Activated naive CD4-positive, alpha-beta T cell treated with Interleukin-2 at 50 U/mL for 16 hours (primary cell): ENCODE measurements around the gene KIFC3.

ENCODE experiments used
- DNase-seq: peaks from one replicate; pipeline ENCODE4 v3.0.0-alpha.2; 2020

Gene KIFC3

GRCh38 chr16:57764341-57765159 is 37.7 kb downstream of the KIFC3 start:
- DNase-seq: no peak

- DNase-seq: no peak
These were observed 38.3 kb downstream of the KIFC3 start for GRCh38 chr16:57764006-57764340.

DNA sequence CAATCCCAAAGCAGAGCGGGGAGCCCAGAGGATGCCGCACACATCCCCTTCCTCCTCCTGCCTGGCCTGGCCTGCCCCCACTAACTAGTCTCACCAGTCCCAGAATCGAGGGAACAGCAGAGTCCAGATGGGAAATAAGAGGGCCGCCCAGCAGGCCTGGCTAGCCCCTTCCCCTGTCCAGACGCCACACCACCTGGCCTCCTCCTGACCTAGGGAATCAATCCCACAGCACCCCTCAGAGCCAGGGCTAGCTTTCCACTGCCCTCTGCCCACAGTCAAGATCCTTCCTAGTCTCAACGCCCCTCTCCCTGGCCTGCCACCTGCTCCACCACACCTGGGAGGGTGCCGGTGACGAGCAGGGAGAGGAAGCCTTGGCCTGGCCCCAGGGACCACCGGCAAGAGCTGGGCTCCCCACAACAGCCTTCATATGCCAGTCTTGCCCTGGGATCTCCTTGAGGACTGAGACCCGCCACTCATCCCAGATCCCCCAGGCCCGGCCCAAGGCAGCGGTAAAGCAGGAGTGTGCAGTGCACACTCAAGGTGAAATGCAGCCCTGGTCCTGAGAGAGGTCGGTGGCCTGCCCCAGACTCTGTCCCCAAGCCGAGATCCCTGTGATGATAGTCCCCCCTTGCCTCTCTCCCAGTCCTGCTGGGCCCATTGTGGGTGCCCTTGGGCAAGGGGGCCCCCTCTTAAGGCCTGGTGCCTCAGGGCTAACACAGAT is 38.8 kb downstream of the KIFC3 start:
- no peak for DNase-seq

DNA sequence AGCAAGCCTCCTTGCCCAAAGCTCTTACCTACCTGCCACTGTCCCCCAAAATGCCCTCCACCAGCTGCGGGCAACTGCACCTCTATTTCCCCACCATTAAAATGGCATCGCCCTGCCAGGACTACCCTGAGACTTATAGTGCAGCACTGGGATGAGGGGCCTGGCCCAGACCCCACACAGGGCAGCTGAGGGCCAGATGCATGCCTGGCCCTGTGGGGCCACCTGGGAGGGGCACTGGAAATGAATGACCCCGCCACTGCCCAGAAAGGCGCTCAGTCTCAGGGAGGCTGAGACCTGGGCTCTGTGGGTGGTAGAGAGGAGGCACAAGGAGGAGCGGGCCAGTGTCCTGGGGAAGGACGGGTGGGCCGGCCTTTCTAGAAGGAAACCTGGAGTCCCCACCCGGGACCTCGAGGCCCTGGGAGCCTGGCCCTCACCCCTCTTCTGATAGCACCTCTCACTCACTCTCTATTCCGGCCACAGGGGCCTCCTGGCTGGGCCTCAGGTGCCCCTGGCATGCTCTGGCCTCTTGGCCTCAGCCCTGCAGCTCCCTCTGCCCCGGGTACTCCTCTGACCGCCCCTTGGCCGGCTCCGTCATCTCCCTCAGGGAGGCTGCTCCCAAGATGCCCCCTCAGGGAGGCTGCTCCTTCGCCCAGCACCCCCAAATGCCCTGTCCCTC is 39.8 kb downstream of the KIFC3 start:
- no peak for DNase-seq

- DNase-seq: no peak
These were observed 40.3 kb downstream of the KIFC3 start for GRCh38 chr16:57761957-57762356.

DNA sequence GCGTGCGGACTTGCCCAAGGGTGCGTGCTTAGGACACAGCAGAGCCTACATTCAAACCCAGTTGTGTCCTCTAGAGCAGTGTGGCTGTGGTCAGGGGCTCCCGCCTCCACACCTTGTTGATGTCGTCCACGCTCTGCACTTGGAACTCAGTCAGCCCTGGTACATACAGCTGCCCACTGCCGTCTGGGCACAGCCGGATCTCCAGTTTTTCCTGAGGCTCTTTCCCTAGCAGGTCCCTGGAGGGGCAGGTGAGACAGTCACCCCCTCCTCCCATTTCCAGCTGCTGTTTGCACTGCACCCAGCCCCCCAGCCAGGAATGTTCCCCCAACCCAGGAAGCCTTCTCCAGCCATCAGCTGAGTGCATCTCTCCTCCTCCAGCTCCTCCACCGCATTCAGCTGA is 41.0 kb downstream of the KIFC3 start:
- DNase-seq: no peak

DNA sequence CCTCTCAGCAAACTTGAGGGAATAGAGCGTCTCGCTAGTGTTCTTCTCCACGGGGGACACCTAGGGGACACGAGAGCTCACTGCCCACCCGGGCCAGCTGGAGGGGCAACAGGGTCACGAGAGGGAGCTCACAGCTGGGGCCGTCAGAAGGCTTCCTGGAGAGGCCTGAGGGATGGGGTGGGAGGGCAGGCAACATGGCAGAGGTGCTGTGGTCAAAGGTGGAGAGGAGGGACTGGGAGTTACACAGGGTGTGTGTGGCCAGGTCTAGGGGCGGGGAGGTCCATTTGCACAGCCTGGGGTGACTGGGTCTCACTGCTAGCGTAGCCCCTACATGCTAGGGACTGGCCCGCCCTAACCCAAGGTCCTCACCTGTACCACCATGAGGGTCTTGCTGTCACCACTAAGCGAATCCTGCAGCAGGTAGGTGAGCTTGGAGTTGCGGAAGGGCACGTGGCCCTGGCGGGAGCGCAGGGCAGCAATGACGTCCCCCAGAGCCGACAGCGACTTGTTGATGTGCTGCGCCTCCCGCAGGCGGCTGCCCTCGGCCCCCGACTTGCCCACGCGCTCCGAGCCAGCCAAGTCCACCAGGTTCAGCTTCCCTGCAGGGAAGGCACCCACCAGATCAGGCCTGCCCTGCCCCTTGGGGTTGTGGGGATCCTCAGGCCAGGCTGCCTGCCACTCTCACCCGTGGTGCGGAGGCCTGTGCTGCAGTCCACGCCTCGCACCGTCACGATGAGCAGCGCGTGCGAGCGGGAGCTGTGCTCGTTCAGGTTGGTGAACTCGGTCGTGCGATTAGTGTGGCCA is 41.7 kb downstream of the KIFC3 start:
- no peak for DNase-seq

- DNase-seq: peak; percentile 7
These were observed 42.5 kb downstream of the KIFC3 start for GRCh38 chr16:57759541-57760356.

- DNase-seq: no peak
These were observed 43.2 kb downstream of the KIFC3 start for GRCh38 chr16:57759131-57759530.

- no peak for DNase-seq
These were observed 43.8 kb downstream of the KIFC3 start for GRCh38 chr16:57758331-57759117.

DNA sequence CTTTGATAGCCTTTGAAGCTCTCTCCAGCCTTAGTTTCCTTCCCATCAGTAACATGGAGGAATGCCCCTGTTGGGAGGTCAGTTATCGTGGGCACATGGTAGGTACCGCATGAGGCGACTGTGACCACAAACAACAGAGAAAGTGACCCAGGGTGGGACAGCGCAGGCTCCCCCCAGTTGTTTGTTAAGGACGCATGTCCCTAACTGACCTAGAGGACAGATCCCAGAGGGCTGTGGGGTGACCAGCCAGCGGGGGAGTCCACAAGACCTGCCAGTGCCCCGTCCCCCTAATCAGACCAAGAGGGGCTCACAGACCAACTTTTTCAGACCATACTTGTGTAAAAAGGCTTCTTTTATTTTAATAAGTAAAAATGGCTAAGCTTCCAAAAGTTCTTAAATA is 44.4 kb downstream of the KIFC3 start:
- no peak for DNase-seq

GRCh38 chr16:57757326-57757786 is 44.9 kb downstream of the KIFC3 start:
- peak; percentile 91 for DNase-seq

GRCh38 chr16:57756424-57757325 is 45.6 kb downstream of the KIFC3 start:
- no peak for DNase-seq

DNA sequence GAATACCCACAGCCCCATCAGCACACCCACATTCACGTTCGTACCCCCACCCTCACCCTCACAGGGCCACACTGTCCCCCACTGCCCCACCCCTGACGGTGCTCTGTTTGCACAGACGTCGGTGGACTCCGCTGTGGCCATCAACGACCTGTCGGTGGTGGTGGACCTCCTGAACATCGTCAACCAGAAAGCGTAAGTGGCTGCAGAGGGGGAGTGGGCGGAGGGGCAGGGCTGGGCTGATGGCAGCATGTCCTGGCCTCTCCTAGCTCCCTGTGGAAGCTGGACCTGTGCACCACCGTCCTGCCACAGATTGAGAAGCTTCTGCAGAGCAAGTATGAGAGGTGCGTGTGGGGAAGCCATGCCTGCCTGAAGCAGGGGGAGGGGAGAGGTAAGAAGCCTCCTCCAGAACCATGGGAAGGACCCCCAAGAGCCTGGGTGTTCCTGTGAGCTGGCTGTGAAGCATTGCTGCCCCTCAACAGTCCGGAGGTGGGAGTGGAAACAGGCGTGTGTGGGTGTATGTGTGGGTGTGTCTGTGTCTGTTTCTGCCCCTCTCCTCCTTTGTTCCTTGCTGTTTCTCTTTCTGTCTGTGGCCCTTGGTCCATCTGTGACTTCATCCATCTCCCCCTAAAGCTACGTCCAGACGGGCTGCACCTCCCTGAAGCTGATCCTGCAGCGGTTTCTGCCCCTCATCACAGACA is 46.4 kb downstream of the KIFC3 start:
- DNase-seq: no peak

DNA sequence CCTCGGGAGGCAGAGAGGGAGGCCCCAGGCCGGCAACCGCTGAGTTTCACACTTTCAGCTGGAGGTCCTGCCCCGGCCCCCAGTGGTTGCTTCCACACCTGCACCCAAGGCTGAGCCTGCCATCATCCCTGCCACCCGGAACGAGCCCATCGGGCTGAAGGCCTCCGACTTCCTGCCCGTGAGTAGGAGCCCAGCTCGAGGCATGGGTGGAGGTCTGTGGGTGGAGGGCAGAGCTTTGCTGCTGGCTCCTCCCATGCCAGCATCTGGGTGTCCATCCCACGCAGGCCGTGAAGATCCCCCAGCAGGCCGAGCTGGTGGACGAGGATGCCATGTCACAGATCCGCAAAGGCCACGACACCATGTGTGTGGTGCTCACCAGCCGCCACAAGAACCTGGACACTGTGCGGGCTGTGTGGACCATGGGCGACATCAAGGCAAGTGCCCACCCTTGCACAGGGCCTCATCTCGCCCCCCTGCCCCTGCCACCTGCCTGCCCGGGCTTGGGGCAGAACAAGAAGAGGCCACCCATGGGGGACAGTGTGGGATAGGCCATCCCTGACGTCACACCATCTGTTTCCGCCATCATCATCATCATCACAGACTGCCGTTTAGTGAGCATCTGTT is 47.1 kb downstream of the KIFC3 start:
- no peak for DNase-seq

- no peak for DNase-seq
These were observed 47.8 kb downstream of the KIFC3 start for GRCh38 chr16:57754354-57755060.

GRCh38 chr16:57753448-57754353 is 48.6 kb downstream of the KIFC3 start:
- no peak for DNase-seq
